ENCODE data around the gene BLOC1S6. TPM values are rescaled to one million over a fixed set of nuclear protein-coding genes. Genes with fewer than 3 reads are reported as not detected.

The BLOC1S6 gene
- total RNA-seq, 5 donors from 2014 or later (not counting 1 experiment from before 2014, with no cell fraction given): 37.5 to 59.5 (median 40.5) TPM

GRCh38 chr15:45657254-45657653, 70.1 kb downstream of the BLOC1S6 start:
- Mint-ChIP-seq H3K9me3 (peaks cover 0 to 4% (median 0%) of the 10 kb centered on the region in 3 donors), H3K27ac (peak overlapping the region in 1 of 2 donors; percentile 2), H3K36me3 (peaks cover 35% of the 10 kb centered on the region), H3K4me1 (peaks cover 39 to 56% (median 51%) of the 10 kb centered on the region in 3 donors), H3K4me3 (no peak overlapping the region), H3K27me3 (no peaks in the 10 kb centered on the region)
- Histone ChIP-seq H3K9me3 (no peaks in the 10 kb centered on the region), H3K27me3 (replicated peaks in 1 of 2; ENCODE audit: control insufficient read depth in 2 of 2, extremely low read depth in 1 of 2, insufficient read depth in 2 of 2, low read length in 1 of 2) (no peaks in the 10 kb centered on the region), H3K4me1 (ENCODE audit: control insufficient read depth in 1 of 2, extremely low read depth in 1 of 2, insufficient read depth in 2 of 2, low read length in 2 of 2) (peaks cover 0 to 11% of the 10 kb centered on the region in 2 experiments), H3K36me3 (ENCODE audit: control insufficient read depth in 2 of 2, extremely low read depth in 1 of 2, insufficient read depth in 1 of 2, low read length in 1 of 2) (peaks cover 0 to 30% of the 10 kb centered on the region in 2 donors), H3K27ac (ENCODE audit: low read length) (no peak overlapping the region), H3K4me3 (ENCODE audit: control insufficient read depth in 1 of 2, extremely low read depth in 1 of 2, low read length in 1 of 2) (no peak overlapping the region)
- ATAC-seq (replicated peaks in 1 of 4) (no peak), DNase-seq (no peak)
- no CpG with 5 or more reads among the region's 2 CpGs for WGBS (ENCODE audit: insufficient coverage)
- ChIA-PET POLR2A (no interaction called here), CTCF (interaction anchor here in 1 of 2 donors (0.6 kb wide), 1 partner anchor 13 kb away, joined by 3 read pairs; no protein-coding TSS in a partner anchor)

GRCh38 chr15:45657764-45658545, 70.8 kb downstream of the BLOC1S6 start:
- DNase-seq: no peak
- H3K27ac ChIP-seq (ENCODE audit: low read length): no peak overlapping the region
- H3K27me3 Mint-ChIP-seq: no peaks in the 10 kb centered on the region
- no peaks in the 10 kb centered on the region for H3K27me3 ChIP-seq (replicated peaks in 1 of 2; ENCODE audit: control insufficient read depth in 2 of 2, extremely low read depth in 1 of 2, insufficient read depth in 2 of 2, low read length in 1 of 2)
- H3K4me1 ChIP-seq (ENCODE audit: control insufficient read depth in 1 of 2, extremely low read depth in 1 of 2, insufficient read depth in 2 of 2, low read length in 2 of 2): peaks cover 0 to 11% of the 10 kb centered on the region in 2 experiments
- no peaks in the 10 kb centered on the region for H3K9me3 ChIP-seq
- H3K4me3 Mint-ChIP-seq: no peak overlapping the region
- ChIA-PET POLR2A (no interaction called here), CTCF (no interaction called here)
- H3K27ac Mint-ChIP-seq: peak overlapping the region in 1 of 2 donors; percentile 2
- peaks cover 0 to 4% (median 0%) of the 10 kb centered on the region in 3 donors for H3K9me3 Mint-ChIP-seq
- H3K4me3 ChIP-seq (ENCODE audit: control insufficient read depth in 1 of 2, extremely low read depth in 1 of 2, low read length in 1 of 2): no peak overlapping the region
- peaks cover 0 to 37% of the 10 kb centered on the region in 2 donors for H3K36me3 ChIP-seq (ENCODE audit: control insufficient read depth in 2 of 2, extremely low read depth in 1 of 2, insufficient read depth in 1 of 2, low read length in 1 of 2)
- H3K36me3 Mint-ChIP-seq: peaks cover 35% of the 10 kb centered on the region
- ATAC-seq (replicated peaks in 1 of 4): no peak
- peaks cover 36 to 51% (median 46%) of the 10 kb centered on the region in 3 donors for H3K4me1 Mint-ChIP-seq
- 75% methylated on average over 6 of the region's 8 CpGs for WGBS (ENCODE audit: insufficient coverage)

Other genes starting within 250 kb of the BLOC1S6 start
- gene GATM, start 208.8 kb upstream of the BLOC1S6 start, total RNA-seq: 1 to 10 TPM in 3 of 5 donors, under 1 TPM in 2; 0.49 to 5.5 (median 2.0) TPM
- 1 to 10 TPM; 3.7 to 4.8 (median 4.2) TPM for gene SLC30A4, start 64.6 kb upstream of the BLOC1S6 start, total RNA-seq
- 10 to 100 TPM; 29.5 to 43.0 (median 33.4) TPM for gene SQOR, start 47.6 kb downstream of the BLOC1S6 start, total RNA-seq